GM19372 (cell line): ENCODE data around the gene DPM1.
A peak's percentile ranks its signal among the peaks of the same experiment; 100 is the strongest.

Experiments used
- ATAC-seq: cut with Tn5 transposase; IDR thresholded peaks from one replicate; pipeline ENCODE4 v1.9.1; 2021; ENCODE audit warnings: mild to moderate bottlenecking, low read depth, moderate library complexity; ENCODE audit not compliant: unreplicated experiment

Gene DPM1

DNA sequence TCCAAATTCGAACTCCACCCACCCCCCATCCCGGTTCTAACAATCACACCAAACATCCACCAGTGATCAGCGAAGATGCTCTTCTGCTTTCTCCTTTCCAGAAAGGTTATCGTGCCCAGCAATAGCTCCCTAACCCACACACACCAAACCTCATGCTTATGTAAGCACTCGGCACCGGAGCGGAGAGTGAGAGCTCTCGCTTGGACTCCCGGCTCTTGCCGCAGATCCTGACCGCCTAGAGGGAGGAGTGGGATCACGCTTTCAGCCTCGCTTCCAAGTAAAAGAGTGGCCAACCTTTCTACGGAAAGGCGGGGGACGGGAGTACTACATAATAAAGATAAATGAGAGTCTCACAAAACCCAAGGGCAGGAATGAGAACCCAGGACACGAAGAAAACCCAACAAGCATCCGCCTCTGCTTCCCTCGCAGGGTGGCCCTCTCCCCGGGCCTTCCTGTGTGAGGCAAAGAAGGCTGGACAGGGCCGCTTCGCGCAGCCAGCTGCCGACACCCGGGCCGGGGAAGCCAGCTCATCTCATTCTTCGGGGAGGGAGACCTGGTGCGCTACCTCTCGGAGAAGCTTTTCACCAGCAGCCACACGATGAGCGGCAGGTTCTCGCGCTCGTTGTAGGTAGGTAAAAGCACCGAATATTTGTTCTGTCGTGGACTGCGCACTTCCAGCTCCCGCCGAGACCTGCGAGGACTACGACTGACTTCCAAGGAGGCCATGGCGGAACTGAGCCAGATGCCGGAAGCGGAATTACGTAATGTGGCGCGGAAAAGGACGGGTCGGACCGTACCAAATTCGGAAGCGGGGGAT lies at the start of gene DPM1:
DPM1 (minus strand) TSS at position 735 of the 817 bp plus-strand sequence; CDS start at position 726, 9 bp downstream.
- peak; percentile 78 for ATAC-seq

DNA sequence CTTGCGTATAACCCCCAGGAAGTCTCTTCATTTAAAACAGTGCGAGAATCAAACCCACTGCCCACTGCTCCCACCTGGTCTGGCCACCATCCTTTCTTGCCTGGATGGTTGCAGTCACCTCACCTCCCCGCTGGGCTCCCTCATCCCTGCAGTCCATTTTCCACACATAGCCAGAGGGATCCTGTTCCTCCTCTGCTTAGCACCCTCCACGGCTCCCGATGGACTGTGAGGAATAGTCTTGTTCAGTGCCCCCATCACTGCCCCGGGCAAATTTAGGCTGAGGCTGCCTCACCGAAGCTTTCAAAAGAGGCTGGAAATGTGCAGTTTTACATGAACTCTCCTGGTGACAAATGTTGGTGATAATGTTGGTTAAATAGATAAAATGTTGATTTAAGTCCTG lies 46.9 kb upstream of the DPM1 start:
- ATAC-seq = no peak

DNA sequence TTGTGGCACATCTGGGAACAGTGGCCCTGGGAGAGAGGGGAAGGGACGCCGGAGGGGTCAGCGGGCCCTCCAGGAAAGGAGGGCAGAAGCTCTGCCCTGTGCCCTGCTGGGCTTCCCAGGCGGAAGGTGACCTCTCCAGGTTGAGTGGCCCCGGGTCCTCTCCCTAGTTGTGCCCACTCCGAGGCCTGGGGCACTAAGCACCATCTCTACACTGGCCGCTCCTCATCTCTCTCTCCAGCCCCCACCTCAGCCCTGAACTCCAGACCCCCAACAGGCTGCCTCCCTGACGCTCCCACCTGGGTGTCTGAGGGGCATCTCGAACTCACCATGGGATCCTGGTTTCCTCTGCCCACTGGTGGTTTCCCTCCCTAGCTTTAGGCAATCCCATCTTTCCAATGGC lies 46.4 kb upstream of the DPM1 start:
- no peak for ATAC-seq

DNA sequence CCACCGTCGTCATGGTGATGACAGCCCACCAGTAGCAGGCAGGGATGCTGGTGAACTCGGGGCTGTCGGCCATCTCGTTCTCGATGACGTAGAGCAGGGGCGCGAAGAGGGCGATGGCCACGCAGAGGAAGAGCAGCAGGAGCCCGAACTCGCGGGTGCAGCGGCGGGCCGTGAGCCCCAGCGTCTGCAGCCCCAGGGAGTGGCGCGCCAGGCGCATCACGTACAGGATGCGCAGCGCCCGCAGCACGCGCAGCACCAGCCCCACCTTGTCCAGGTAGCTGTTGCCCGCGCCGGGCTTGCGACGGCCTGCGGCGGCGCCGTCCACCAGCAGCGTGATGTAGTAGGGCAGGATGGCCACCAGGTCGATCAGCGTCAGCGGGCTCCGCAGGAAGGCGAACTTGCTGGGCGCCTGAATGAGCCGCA lies 46.0 kb upstream of the DPM1 start:
- ATAC-seq = no peak

DNA sequence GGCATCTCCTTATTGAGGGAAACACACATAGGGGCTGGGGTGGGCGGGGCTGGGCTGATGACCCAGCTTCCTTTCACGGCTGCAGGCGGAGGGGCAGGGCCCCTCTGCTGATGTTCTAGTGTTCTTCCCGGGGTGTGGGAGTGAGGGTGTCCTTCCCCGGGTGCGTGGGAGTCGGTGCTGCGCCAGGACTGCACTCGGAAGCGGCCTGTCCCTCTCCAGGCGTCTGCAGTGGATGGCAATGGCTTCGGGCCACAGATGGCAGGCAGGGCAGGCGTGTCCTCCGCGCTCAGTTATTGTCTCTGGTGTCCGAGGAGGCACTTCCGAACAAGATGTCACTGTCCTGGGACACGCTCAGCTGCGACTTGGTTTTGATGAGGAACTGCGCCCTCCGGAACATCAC lies 45.4 kb upstream of the DPM1 start:
- no peak for ATAC-seq

DNA sequence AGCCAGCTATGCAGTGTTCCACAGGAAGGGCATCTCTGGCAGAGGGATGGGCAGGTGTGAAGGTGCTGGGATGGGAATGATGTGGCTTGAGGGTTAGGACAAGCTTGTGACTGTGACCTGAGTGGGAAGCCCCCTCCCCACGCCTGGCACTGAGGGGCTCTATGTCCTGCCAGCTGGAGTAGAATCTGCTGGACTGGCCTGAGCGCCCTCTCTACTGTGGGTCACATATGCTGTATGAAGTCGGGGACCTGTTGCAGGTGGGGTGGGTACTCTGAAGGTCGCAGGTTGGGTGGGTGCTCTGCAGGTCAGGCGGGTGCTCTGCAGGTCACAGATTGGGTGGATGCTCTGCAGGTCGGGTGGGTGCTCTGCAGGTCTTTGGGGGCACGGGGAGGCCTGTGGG lies 44.3 kb upstream of the DPM1 start:
- no peak for ATAC-seq

DNA sequence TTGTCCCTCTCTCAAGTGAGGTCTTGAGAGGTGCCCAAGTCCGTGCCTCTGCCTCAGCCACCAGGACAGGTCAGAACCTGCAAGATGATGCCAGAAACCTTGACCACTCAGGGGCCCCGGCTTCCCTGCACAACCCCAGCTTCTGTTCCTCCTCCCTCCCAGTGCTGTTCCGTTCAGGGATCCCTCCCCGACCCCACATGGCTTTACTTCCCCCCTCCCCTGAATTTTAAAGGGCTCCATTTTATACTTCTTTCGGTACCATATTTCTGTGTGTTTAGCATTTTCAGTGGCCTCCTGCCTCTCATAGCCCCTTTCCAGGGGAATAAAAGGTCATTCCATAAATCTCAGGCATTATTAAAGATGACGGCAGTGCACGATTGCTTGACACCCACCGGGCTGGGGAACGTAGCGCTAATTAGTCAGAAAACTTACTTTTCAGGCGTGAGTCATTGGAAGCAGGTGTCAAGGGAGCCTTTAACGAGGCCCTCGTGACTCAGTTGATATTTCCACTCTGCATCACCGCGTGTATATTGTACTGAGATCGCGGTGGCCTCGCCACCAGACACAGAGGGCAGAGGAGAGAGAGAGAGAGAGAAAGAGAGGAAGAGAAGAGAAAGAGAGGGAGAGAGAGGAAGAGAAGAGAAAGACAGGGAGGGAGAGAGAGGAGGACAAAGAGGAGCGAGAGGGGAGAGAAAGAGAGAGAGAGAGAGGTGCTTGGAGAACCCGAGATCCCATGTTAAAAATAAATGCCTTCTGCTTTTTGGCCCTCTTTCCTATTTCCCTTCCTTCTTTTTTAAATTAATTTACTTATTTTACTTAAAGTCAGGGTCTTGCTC lies 43.3 kb upstream of the DPM1 start:
- ATAC-seq = no peak

DNA sequence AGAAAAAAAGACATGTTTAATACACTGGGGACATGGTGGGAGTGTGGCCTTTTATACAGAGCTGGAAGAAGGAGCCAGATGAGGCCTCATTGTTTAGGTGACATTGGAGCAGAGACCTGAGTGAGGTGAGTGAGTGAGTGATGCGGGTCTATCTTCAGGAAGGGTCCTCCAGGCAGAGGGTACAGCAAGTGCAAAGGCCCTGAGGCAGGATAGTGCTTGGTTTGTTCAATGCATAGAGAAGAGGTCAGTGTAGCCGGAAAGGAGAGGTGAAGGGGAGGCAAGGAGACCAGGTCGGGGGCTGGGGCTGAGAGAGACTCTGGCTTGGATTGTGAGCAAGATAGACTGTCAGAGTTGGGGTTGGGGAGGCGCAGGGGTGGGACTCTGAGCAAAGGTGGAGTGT lies 41.0 kb upstream of the DPM1 start:
- no peak for ATAC-seq

DNA sequence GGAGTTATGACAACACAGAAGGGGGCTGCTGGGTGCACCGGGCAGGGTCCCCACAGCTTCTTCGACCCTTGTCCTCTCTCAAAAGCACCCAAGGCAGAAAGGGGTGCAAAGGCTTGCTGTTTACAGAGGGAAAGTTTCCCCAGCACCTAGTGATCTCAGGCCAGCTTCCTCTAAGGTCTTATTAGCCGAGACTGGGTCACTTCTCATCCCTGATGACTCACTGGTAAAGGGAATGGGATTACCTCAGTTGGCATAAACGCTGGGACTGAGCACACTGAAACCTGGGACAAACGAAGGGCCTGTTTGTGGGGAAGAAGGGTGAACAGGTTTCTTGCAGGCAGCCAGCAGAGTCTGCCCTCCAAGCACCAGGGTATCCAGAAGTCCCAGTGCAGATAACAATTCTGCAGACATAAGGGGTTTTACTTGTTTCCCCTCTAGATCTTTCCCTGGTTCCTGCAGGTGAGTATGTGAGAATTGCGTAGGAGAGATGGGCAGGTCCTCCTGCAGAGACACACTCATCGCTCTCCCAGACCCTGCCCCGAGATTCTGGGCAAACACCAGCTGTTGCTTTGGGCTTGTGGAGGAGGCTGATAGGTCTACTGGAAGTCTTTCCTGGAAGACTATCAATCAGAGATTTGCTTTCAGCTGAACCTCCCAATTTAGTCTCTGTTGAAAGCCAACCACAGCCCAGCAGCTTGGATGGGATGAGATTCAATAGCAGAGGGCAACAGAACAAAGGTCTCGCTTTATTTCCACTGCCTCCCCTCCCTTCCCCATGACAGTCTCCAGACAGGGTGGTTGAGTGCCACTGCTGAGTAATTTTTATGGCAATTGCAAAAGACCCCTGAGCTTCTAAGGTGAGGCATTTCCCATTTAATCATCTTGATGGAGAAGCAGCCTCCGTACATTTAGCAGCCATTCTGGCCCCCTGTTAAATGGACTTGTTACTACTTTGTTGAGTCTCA lies 38.9 kb upstream of the DPM1 start:
- ATAC-seq = no peak

DNA sequence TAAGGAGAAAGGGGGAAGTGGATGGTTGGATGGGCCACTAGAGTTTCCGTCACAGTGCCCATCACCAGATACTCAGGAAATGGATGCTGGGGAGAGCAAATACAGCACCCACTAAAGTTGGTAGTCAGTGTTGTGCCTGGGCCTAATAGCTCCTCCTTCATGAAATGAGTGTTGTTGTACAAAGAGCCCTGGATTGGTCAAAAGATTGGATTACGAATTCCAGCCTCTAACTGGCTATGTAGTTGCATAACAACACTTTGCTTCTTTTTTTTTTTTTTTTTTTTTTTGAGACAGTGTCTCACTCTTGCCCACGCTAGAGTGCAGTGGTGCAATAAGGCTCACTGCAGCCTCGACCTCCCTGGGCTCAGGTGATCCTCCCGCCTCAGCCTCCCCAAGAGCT lies 37.2 kb upstream of the DPM1 start:
- no peak for ATAC-seq

DNA sequence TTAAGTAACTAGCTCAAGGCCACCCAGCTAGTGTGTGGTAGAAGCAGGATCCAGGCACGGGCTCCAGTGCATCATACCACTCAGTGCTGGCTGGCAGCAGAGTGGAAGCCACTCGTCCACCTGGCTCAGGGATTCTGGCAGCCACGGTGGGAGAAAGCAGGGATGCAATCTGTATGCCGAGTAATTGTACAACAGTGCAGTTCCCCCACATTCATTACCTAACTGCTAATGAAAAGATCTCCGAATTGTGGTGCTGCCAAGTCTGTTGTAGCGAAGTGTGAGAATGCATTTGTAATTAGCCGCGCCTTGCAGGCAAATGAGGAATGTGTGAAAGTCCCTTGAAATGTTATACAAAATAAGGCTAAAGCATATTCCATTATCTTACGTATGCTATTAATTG lies 35.5 kb upstream of the DPM1 start:
- ATAC-seq = no peak

DNA sequence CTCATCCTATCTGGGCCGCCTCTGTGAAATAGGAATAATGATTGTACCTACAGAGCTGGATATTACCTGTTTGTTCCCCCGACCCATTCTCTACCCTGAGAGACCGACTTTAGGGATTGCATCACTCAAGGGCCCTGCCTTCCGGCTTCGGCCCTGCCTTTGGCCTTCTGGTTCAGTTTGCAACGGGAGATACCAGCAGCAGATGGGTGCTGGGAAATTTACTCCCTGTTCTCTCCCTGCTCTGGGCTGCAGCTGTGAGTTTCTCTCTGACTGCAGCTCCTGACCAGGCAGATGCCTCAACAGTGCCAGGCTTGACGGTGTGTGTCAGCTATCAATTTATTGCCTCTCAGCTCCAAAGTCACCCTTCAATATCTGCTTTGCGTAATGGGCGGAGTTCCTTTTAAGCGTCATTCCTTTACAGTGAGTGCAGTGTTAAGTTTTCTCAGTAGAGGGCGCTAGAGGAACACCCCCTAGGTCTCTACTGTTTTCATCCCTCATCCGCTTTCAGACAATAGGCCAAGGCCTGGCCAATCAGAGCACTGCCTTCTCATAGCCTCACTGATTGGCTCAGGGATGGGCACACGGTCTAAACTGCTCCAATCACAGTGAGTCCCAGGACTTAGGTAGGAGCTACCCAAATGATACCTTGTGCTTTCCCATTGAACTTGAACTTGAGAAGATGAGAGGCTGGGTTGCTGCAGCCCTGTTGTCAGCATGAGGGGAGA lies 34.6 kb upstream of the DPM1 start:
- ATAC-seq = no peak

DNA sequence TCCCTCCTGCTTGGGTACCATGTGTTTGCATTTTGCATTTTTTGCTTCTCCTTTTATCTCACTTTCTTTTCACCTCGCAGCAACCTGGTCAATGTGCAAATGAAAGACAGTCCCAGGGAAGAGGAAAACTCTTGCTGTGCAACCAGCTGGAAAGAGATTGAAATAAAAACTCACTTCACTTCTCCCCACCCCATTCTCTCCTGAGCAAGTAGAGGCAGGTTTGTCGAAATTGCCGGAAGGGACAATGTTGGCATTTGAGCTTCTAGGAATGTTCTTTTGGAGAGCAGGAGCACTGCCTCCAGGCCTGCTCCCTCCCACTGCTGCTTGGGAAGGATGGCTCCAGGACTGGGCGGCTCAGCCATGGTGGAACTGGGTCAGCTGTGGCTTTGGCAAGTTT lies 34.0 kb upstream of the DPM1 start:
- ATAC-seq = no peak

DNA sequence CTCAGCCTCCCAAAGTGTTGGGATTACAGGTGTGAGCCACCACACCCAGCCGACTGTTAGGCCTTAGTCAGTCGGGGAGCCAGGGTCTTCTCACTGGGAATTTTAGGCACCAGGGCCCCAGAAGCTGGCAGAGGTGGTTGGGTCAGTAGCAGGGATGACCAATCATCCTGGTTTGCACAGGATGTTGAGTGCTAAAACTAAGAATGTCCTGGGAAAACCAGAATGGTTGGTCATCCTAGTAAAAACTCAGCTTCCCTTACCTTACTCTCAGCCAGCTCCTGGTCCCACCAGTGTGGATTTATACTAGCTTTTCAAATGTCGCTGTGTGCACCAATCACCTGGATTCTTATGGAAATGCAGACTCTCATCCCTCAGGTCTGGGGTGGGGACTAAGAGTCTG lies 32.7 kb upstream of the DPM1 start:
- ATAC-seq = no peak

DNA sequence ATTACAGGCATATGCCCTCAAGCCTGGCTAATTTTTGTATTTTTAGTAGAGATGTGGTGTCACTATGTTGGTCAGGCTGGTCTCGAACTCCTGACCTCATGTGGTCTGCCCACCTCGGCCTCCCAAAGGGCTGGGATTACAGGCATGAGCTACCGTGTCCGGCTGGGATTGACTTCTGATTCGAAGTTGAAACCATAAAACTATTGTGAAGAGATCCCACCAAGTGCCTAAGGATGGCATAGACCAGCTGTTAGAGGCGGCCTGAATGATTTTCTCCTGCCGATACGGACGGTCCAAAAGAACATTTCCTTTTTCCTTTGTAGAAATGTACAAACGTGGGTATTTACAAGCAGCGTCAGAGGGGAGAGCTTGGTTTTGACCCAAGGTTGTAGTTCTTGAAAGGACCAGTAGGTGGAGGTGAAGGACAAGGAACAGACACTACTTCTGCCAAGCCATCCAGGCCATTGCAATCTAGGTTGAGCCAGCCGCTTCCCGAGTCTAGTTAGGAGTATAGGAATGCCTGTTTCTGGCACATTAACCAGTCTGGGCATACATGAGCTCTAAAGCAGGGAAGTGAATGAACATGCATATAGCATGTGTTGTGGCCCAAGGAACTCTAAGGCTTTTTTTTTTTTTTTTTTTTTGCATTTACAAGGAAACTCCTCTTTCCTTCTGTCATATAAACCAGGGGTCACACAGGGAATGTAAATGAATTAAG lies 29.3 kb upstream of the DPM1 start:
- no peak for ATAC-seq

DNA sequence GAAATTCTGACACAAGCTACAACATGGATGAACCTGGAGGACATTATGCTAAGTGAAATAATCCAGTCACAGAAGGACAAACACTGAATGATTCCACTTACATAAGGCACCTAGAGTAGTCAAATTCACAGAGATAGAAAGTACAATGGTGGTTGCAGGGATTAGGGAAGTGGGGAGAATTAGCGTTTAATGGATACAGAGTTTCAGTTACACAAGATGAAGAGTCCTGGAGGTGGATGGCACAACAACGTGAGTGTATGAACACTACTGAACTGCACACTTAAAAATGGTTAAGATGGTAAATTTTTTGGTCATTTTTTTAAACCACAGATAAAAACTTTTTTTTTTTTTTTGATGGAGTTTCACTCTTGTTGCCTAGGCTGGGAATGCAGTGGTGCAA lies 25.0 kb upstream of the DPM1 start:
- ATAC-seq = no peak

DNA sequence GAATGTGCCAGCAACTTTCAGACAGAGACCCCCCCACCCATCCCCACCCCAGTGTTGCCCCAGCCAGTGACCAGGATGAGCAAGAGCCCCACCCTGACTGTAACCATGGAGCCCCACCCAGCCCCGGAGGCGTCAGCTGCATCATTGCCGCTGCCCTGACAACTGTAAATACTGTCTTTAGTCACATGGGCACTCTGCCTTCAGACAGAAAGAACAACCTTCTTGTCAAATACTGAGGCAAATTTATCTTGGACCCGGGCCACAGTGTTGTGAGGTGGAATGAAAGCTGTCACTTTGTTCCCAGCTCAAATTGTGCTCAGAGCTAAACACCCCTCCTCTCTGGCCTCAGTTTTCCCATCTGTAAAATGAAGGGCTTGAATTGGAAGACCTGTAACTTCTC lies 24.0 kb upstream of the DPM1 start:
- ATAC-seq = no peak

DNA sequence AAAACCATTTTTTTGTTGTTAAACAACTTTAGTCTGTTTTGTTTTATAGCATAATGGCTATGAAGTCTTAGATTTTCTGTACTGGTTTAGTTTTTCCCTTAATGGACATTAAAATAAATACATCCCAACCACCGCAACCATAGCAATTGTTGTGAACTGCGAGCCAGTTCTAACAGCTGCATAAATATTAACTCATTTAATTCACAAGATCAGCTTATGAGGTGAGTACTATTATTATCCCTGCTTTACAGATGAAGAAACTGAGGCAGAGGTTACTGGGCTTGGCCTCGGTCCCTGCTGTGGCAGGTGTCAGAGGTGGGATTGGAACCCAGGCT lies 23.3 kb upstream of the DPM1 start:
- no peak for ATAC-seq

DNA sequence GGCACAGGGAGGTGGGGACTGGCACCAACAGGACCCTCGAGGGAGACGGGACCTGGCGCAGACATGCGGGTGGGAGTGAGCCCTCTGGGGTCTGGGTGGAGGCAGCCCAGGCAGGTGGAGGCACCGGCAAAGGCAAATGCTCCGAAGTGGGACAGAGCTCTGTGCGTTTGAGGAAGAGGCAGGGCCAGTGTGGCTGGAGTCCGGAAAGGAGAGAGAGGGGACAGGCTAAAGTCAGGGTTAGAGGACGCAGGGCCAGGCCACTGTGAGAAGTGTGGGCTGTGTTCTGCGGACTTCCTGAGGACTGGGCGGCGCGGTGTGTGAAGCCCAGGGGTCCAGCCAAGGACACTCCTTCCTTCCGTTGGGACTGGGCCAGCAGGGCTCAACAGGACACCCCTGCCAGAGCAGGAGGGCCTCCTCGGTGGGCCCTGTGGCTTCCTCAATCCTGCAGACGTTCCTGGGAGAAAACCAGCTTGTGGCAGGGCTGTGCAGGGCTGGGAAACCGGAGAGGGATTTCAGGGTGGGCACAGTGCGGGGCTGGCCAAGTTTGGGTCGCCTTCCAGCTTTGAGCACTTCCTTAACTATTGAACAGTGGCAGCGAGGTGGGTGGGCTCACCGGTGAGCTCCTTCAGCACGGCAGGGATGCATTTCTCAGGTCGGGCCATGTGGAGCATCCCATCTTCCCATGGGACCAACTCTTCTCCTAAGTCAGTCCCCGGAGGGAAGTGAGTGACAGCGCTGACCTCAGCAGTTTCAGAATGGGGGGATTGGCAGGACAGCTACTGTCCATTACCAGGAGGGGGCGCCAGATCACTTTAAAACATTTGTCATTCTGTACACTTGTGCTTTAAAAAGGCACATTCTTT lies 22.8 kb upstream of the DPM1 start:
- no peak for ATAC-seq
